OCI-LY3 (cell line): ENCODE measurements around the gene PPP4R2.

Experiments used
- H2AFZ ChIP-seq: fragments of 200-600, 300-600 bp; shearing (Covaris generic); 2 replicates; pipeline ENCODE4 v1.6.0; 2014; ENCODE audit warnings: antibody characterized with exemption, low read depth, low read length
- H3K27ac ChIP-seq: fragments of 200-600, 300-600 bp; sonication (generic); 2 replicates; pipeline ENCODE4 v1.5.1; 2014; ENCODE audit warnings: mild to moderate bottlenecking, low read length, moderate library complexity, mixed read lengths
- H3K27me3 ChIP-seq: fragments of 200-600, 300-600 bp; sonication (generic); 2 replicates; pipeline ENCODE4 v1.6.1; 2014; ENCODE audit warnings: low read depth, low read length, mixed read lengths
- H3K36me3 ChIP-seq: fragments of 200-600, 300-600 bp; sonication (generic); replicated peaks from 2 replicates; pipeline ENCODE3; 2014; ENCODE audit warnings: low read depth, low read length, mixed read lengths
- H3K4me1 ChIP-seq: fragments of 300-600, 200-600 bp; sonication (generic); 2 replicates; pipeline ENCODE4 v1.6.1; 2014; ENCODE audit warnings: low read length, mixed read lengths
- H3K4me2 ChIP-seq: fragments of 200-600, 300-600 bp; sonication (generic); 2 replicates; pipeline ENCODE4 v1.6.1; 2014; ENCODE audit warnings: low read length, mixed read lengths
- H3K4me3 ChIP-seq: fragments of 300-600, 200-600 bp; sonication (generic); 2 replicates; pipeline ENCODE4 v1.5.1; 2014; ENCODE audit warnings: antibody characterized with exemption, mild to moderate bottlenecking, low read length, moderate library complexity
- H3K79me2 ChIP-seq: fragments of 300-600, 200-600 bp; shearing (Covaris generic); 2 replicates; pipeline ENCODE4 v1.6.1; 2014; ENCODE audit warnings: mild to moderate bottlenecking, low read length, mixed read lengths
- H3K9ac ChIP-seq: fragments of 300-600, 200-600 bp; shearing (Covaris generic); 2 replicates; pipeline ENCODE4 v1.6.0; 2014; ENCODE audit warnings: mild to moderate bottlenecking, low read length, moderate library complexity
- H3K9me3 ChIP-seq: fragments of 200-600, 300-600 bp; shearing (Covaris generic); 2 replicates; pipeline ENCODE4 v1.6.1; 2014; ENCODE audit warnings: low read length, mixed read lengths; ENCODE audit not compliant: insufficient read depth
- H4K20me1 ChIP-seq: fragments of 200-600, 300-600 bp; sonication (generic); 2 replicates; pipeline ENCODE4 v1.6.1; 2016; ENCODE audit warnings: low read length, mixed read lengths; ENCODE audit not compliant: insufficient read depth
- EZH2phosphoT487 ChIP-seq: fragments of 200-600 bp; shearing (Covaris generic); IDR thresholded peaks from 2 replicates; pipeline ENCODE4 v1.6.1; 2018; ENCODE audit warnings: antibody characterized with exemption, mixed run types, low read depth
- TF ChIP-seq, protein P1 (sequence below): fragments of 200-600, 300-600 bp; sonication (generic); IDR thresholded peaks from 2 replicates; pipeline ENCODE4 v1.5.1; 2014; ENCODE audit warnings: antibody characterized with exemption, low read length, low read depth

The PPP4R2 gene

DNA sequence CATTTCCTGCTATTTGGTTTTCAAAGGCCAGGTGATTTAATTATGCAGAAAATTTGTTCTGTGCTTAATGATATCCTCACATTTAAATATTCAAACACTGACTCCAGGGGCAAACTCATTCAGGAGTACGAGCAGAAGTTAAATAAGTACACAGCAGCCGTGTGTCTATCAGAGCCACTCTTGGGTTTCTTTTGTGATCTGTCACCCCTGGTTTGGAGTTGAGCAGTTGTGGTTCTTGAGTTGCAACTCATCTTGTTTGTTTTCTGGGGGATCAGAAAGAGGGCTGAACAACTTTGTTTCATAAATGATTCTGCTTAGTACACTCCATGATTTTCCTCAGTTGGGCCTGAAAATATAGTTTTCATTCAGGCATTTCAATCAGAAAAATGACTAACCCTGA lies 25.7 kb upstream of the PPP4R2 start:
- Histone ChIP-seq H3K9ac (no peak overlapping the region), H3K4me3 (no peak overlapping the region), H4K20me1 (no peaks in the 10 kb centered on the region), H3K4me1 (peaks cover 43% of the 10 kb centered on the region), H3K27ac (no peak overlapping the region), H2AFZ (no peak overlapping the region), H3K79me2 (no peaks in the 10 kb centered on the region), H3K36me3 (no peaks in the 10 kb centered on the region), H3K9me3 (no peaks in the 10 kb centered on the region), H3K4me2 (no peak overlapping the region), H3K27me3 (no peaks in the 10 kb centered on the region)
- TF ChIP-seq, protein P1, sequence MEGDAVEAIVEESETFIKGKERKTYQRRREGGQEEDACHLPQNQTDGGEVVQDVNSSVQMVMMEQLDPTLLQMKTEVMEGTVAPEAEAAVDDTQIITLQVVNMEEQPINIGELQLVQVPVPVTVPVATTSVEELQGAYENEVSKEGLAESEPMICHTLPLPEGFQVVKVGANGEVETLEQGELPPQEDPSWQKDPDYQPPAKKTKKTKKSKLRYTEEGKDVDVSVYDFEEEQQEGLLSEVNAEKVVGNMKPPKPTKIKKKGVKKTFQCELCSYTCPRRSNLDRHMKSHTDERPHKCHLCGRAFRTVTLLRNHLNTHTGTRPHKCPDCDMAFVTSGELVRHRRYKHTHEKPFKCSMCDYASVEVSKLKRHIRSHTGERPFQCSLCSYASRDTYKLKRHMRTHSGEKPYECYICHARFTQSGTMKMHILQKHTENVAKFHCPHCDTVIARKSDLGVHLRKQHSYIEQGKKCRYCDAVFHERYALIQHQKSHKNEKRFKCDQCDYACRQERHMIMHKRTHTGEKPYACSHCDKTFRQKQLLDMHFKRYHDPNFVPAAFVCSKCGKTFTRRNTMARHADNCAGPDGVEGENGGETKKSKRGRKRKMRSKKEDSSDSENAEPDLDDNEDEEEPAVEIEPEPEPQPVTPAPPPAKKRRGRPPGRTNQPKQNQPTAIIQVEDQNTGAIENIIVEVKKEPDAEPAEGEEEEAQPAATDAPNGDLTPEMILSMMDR: no peak
- no peak for TF ChIP-seq EZH2phosphoT487

- TF ChIP-seq, protein P1: no peak
- no peak for TF ChIP-seq EZH2phosphoT487
- Histone ChIP-seq H3K4me1 (peaks cover 58% of the 10 kb centered on the region), H3K9me3 (no peaks in the 10 kb centered on the region), H3K4me3 (peak overlapping the region; percentile 45; the same call in 1 of the 2 replicates), H3K9ac (peak overlapping the region; percentile 38; the same call in 1 of the 2 replicates), H2AFZ (peak overlapping the region; percentile 42; the same call in 1 of the 2 replicates), H3K27me3 (no peaks in the 10 kb centered on the region), H3K79me2 (no peaks in the 10 kb centered on the region), H4K20me1 (no peaks in the 10 kb centered on the region), H3K27ac (no peak overlapping the region; the same call in 1 of the 2 replicates), H3K4me2 (peak overlapping the region; percentile 71), H3K36me3 (no peaks in the 10 kb centered on the region)
These were observed 23.9 kb upstream of the PPP4R2 start for GRCh38 chr3:72972706-72973030.

DNA sequence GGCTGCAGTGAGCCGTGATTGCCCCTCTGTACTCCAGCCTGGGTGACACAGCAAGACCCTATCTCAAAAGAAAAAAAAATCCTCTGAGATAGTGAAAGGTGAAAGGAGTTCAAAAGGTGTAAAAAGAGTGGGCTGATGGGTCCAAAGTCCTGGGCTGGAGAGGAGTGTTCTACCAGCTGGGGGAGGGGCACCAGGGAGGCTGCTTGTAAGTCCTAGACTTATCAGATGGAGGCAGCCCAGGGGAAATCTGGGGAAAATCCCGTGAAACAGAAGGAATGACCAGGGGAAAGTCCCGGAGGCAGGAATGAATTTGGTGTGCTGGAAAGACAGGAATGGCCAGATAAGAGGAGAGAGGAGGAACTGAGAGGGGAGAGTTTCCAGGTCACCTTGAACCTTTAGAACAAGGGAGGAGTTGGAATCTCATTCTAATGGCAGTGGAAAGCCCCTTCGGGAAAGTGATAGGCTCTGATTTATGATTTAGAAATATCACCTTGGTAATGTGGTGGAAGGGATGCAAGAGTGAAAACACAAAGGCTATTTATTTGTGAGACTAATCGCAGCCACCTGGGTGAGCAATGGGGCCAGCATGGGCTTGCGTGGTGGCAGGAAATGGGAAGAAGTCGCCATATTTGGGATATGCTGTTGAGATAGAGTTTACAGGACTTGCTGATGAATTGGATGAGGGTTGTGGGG lies 23.4 kb upstream of the PPP4R2 start:
- H3K36me3 ChIP-seq: no peaks in the 10 kb centered on the region
- no peaks in the 10 kb centered on the region for H3K79me2 ChIP-seq
- peaks cover 60% of the 10 kb centered on the region for H3K4me1 ChIP-seq
- no peak for TF ChIP-seq EZH2phosphoT487
- TF ChIP-seq, protein P1: no peak
- no peak overlapping the region; the same call in 1 of the 2 replicates for H3K27ac ChIP-seq
- peak overlapping the region; percentile 71 for H3K4me2 ChIP-seq
- H2AFZ ChIP-seq: peak overlapping the region; percentile 42; the same call in 1 of the 2 replicates
- H4K20me1 ChIP-seq: no peaks in the 10 kb centered on the region
- peak overlapping the region; percentile 38; the same call in 1 of the 2 replicates for H3K9ac ChIP-seq
- H3K9me3 ChIP-seq: no peaks in the 10 kb centered on the region
- peak overlapping the region; percentile 45; the same call in 1 of the 2 replicates for H3K4me3 ChIP-seq
- H3K27me3 ChIP-seq: no peaks in the 10 kb centered on the region

- H3K79me2 ChIP-seq: no peaks in the 10 kb centered on the region
- no peak overlapping the region for H3K9ac ChIP-seq
- H3K27ac ChIP-seq: no peak overlapping the region
- H3K4me3 ChIP-seq: no peak overlapping the region
- no peaks in the 10 kb centered on the region for H4K20me1 ChIP-seq
- peaks cover 60% of the 10 kb centered on the region for H3K4me1 ChIP-seq
- no peaks in the 10 kb centered on the region for H3K9me3 ChIP-seq
- H3K36me3 ChIP-seq: no peaks in the 10 kb centered on the region
- no peak overlapping the region for H2AFZ ChIP-seq
- H3K4me2 ChIP-seq: peak overlapping the region; percentile 71; the same call in 1 of the 2 replicates
- no peaks in the 10 kb centered on the region for H3K27me3 ChIP-seq
- no peak for TF ChIP-seq EZH2phosphoT487
- TF ChIP-seq, protein P1: no peak
These were observed 22.8 kb upstream of the PPP4R2 start for GRCh38 chr3:72973786-72974185.
